SHP77 (cell line): ENCODE data around the gene FMC1.

Experiments
- DNase-seq, 2 experiments: peaks; one replicate each; lab custom pipeline; 2025; lab: John Stamatoyannopoulos, UW

The FMC1 gene

DNA sequence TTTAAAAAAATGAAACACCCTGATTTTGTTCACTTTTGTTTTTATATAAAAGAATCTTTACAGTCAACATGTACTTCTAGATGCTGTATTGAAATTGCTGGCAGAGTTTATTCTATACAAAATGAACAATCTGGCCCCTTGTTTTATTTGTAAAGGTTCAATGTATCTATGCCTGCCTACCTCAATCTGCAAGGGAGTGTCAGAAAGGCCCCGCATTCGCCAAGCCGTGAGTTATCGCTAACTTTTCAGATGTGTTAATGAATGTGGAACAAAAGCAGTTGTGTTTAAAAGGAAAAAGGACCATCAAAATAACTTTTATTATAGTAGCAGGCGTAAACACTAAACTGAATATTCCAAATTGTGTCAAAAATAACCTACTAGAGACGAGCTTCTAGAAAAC lies 33.1 kb downstream of the FMC1 start:
- DNase-seq, result no peak

- no peak for DNase-seq
Measured at GRCh38 chr7:139382439-139382838, 41.3 kb downstream of the FMC1 start.

DNA sequence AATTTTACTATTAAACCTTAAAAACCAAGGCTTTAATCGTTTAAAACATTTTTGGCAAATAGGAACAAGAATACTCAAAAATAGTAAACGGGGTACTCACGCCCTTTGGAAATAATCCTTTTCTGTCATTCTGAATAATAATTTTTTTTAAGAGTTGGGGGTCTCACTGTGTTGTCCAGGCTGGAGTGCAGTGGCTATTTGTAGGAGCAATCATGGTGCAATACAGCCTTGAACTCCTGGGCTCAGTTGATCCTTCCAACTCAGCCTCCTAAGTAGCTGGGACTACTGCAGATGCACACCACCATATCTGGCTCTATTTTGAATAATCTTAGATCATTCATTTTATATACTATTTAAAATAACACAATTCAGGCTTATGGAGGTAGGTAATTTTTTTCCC lies 43.5 kb downstream of the FMC1 start:
- no peak for DNase-seq

DNA sequence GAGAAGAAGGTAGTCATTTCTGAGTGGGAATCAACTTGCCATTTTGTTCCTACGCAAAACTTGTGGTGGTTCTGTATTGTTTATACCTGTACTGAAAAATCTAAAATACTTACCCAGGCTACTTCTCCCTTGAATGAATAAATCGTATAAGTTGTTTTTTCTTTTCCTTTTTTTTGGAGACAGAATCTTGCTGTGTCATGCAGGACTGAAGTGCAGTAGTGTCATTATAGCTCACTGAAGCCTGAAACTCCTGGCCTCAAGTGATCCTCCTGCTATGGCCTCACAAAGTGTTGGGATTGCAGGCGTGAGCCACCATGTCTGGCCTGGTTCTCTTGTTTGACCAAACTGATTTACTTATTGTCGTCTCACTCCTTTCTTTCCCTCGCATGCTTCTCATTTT lies 46.5 kb downstream of the FMC1 start:
- no peak for DNase-seq

DNA sequence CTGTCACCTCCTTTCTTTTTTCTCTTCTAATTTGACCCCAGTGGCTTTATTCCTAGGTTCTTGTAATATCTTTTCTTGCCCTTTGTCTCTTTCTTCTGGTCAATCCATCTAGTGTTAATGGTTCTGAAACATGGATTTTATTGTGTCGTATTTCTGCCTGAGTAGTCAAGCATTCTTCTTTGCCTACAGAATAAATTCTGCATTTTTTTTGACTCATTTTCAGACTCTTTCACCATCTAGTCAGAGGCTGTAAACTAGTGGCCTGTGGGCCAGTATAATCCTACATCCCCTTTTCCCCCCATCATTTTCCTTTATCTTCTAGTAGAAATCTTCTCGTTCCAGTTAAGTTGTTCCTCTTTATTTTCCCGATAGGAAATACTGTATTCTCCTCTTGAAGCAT lies 48.0 kb downstream of the FMC1 start:
- no peak for DNase-seq

DNA sequence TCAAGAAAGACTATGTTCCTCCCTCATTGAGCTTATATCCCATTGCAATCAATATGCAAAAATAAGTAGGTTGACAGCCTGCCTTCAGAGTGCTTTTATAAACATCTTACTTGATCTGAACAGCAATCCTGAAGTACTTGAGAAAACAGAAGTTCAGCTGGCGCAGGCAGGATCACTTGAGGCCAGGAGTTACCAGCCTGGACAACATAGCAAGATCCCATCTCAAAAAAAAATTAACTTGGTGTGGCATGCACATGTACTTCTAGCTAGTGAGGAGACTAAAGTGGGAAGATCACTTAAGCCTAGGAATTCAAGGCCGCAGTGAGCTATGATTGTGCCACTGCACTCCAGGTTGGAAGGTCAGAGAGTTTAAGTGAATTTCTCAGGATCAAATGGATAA lies 48.6 kb downstream of the FMC1 start:
- no peak for DNase-seq

DNA sequence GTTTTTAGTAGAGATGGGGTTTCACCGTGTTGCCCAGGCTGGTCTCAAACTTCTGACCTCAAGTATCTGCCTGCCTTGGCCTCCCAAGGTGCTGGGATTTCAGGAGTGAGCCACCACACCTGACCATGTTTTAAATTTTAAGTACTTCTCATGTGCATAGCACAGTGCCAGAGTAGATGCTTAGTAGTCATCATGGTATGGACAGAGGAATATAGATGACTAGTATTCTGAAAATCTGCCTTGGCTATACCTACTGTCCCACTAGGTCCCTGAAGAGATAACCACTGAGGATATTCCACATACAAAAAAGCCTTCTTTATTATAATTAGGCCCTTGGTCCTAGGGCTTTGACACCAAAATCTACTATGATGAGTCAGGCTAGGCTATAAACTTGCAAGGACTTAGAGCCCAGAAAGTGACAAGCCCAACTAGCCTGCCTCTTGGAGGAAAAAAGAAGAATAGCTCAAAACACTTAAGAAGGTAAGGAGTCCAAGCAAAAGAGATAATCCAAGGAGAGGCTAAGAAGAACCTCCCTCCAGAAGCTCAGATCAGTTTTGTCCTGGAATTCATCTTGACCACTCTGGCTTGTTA lies 52.6 kb downstream of the FMC1 start:
- DNase-seq, result no peak

DNA sequence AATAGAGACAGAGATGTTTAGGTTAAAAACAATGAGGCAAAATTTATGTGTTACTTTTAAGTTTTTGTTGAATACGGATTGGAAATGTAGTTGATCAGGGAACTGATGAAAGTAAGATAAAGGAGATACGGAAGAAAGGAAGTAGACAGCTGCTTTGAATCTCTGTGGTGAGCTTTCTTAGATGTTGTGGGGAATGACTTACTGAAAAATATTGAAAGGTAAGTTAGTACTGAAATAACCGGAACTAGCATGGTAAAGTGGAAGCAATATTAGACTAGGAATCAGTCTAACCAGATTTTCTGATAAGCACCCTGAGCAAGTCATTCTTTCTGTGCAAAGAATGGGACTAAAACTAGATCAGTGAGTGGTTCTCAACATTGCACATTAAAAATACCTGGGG lies 53.4 kb downstream of the FMC1 start:
- no peak for DNase-seq
